Cardiac muscle cell (in vitro differentiated cells and primary cell): ENCODE measurements around the gene PNPO. TPM values are rescaled to one million over a fixed set of nuclear protein-coding genes. Genes with fewer than 3 reads are reported as not detected.

Source experiments
- DNase-seq, 2 donors: peaks; one replicate each; pipeline versions ENCODE4 v3.0.0 to v3.0.0-alpha.2; 2010 to 2017; ENCODE audit warnings: low read depth in 1 of 2, low spot score in 1 of 2
- H3K27ac ChIP-seq: fragments of 200-600 bp; sonication (generic); 2 replicates; pipeline ENCODE4 v1.5.1; 2016
- H3K27me3 ChIP-seq: fragments of 200-600 bp; sonication (generic); 2 replicates; pipeline ENCODE4 v1.6.0; 2016; ENCODE audit warnings: control low read depth
- H3K36me3 ChIP-seq: fragments of 200-600 bp; sonication (generic); 2 replicates; pipeline ENCODE4 v1.5.1; 2016; ENCODE audit warnings: control low read depth
- H3K4me1 ChIP-seq: fragments of 200-600 bp; sonication (generic); 2 replicates; pipeline ENCODE4 v1.8.1; 2017; ENCODE audit warnings: low read depth, mild to moderate bottlenecking, mixed run types
- H3K4me3 ChIP-seq: fragments of 200-600 bp; sonication (generic); 2 replicates; pipeline ENCODE4 v1.5.1; 2016; ENCODE audit warnings: mild to moderate bottlenecking
- H3K9me3 ChIP-seq: fragments of 200-600 bp; sonication (generic); 2 replicates; pipeline ENCODE4 v1.5.1; 2017; ENCODE audit warnings: low read depth, mild to moderate bottlenecking, control low read depth
- CTCF ChIP-seq: IDR thresholded peaks from 2 replicates; pipeline ENCODE4 v1.5.1; 2012; ENCODE audit warnings: low read depth, mild to moderate bottlenecking, low read length
- polyA plus RNA-seq: library from polyadenylated mRNA; unstranded; fragments of >200 nt; fragmentation: Nextera tagmentation; extraction: Ambion mirVana; gene quantifications from 2 replicates; pipeline ENCODE4 v1.2.1, GENCODE V29; 2016
- total RNA-seq: library from RNA; depleted of rRNA; stranded (reverse); fragments of >200 nt; gene quantifications from 2 replicates; pipeline ENCODE4 v1.2.3, GENCODE V29; 2016

PNPO gene
- total and polyA plus RNA-seq, 2 experiments from 2014 or later: 11.7 to 12.9 TPM

- no peak for TF ChIP-seq CTCF
- H3K27ac ChIP-seq: peak overlapping the region; percentile 1
- peaks cover 49% of the 10 kb centered on the region for H3K4me1 ChIP-seq
- no peak for DNase-seq
- H3K36me3 ChIP-seq: no peaks in the 10 kb centered on the region
- no peaks in the 10 kb centered on the region for H3K27me3 ChIP-seq
- no peaks in the 10 kb centered on the region for H3K9me3 ChIP-seq
- no peak overlapping the region for H3K4me3 ChIP-seq
These were observed 51.7 kb downstream of the PNPO start for GRCh38 chr17:47993031-47993564.

GRCh38 chr17:47993964-47994363 lies 52.6 kb downstream of the PNPO start:
- no peaks in the 10 kb centered on the region for H3K9me3 ChIP-seq
- H3K36me3 ChIP-seq: no peaks in the 10 kb centered on the region
- no peaks in the 10 kb centered on the region for H3K27me3 ChIP-seq
- peaks cover 49% of the 10 kb centered on the region for H3K4me1 ChIP-seq
- TF ChIP-seq CTCF: no peak
- no peak overlapping the region for H3K27ac ChIP-seq
- H3K4me3 ChIP-seq: no peak overlapping the region
- no peak for DNase-seq

GRCh38 chr17:47994724-47995123 lies 53.4 kb downstream of the PNPO start:
- no peaks in the 10 kb centered on the region for H3K36me3 ChIP-seq
- no peak for TF ChIP-seq CTCF
- no peaks in the 10 kb centered on the region for H3K27me3 ChIP-seq
- no peak overlapping the region for H3K27ac ChIP-seq
- H3K9me3 ChIP-seq: no peaks in the 10 kb centered on the region
- H3K4me1 ChIP-seq: peaks cover 43% of the 10 kb centered on the region
- no peak overlapping the region for H3K4me3 ChIP-seq
- DNase-seq: no peak

GRCh38 chr17:47995241-47995935 lies 54.0 kb downstream of the PNPO start:
- Histone ChIP-seq H3K9me3 (no peaks in the 10 kb centered on the region), H3K36me3 (no peaks in the 10 kb centered on the region), H3K4me1 (peaks cover 42% of the 10 kb centered on the region), H3K27me3 (no peaks in the 10 kb centered on the region), H3K4me3 (no peak overlapping the region), H3K27ac (no peak overlapping the region)
- DNase-seq: no peak
- TF ChIP-seq CTCF: no peak

- H3K9me3 ChIP-seq: no peaks in the 10 kb centered on the region
- no peaks in the 10 kb centered on the region for H3K36me3 ChIP-seq
- H3K4me1 ChIP-seq: peaks cover 34% of the 10 kb centered on the region
- no peak for TF ChIP-seq CTCF
- H3K27ac ChIP-seq: peak overlapping the region; percentile 42
- DNase-seq: no peak
- no peak overlapping the region for H3K4me3 ChIP-seq
- no peaks in the 10 kb centered on the region for H3K27me3 ChIP-seq
These were observed 54.8 kb downstream of the PNPO start for GRCh38 chr17:47996201-47996600.
